ENCODE measurements around the gene COP1. TPM values are rescaled to one million over a fixed set of nuclear protein-coding genes. Genes with fewer than 3 reads are reported as not detected.

The COP1 gene
- total and polyA plus RNA-seq, 2 of the 4 experiments (the other 2 are of a cell fraction) = 17.8 to 35.0 TPM

DNA sequence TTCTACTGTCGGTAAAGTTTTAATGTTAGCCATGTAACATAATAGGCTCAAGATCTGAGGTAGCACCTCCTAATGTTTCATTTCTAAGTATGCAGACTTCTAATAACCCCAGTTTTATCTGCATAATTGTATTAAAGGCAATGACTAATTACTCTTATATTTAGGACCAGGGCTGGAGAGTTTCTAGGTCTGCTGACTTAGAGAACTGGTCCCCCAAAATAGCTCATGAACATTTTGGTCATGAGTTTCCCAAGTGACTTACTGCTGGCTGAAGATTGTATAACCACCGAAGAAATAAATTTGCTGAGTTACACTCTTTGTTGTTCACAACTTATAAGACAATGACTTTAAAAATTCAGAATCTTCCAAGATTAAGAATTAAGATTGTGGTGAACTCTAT is 265.9 kb downstream of the COP1 start:
- no peak overlapping the region for H3K23ac ChIP-seq (ENCODE audit: low read depth, low read length)
- H4K91ac ChIP-seq (ENCODE audit: insufficient read depth, low read depth, low read length) = no peak overlapping the region
- no peak overlapping the region for H3K56ac ChIP-seq (ENCODE audit: extremely low read depth, insufficient read depth, low read length)
- intact Hi-C loops (cut with micrococcal nuclease) = no loop called here
- no peaks in the 10 kb centered on the region for H3K27me3 ChIP-seq (ENCODE audit: control insufficient read depth, insufficient read depth, low read length)
- H3K18ac ChIP-seq (ENCODE audit: low read depth, low read length) = no peak overlapping the region
- peaks cover 11% of the 10 kb centered on the region; the same call in 1 of the 2 replicates for H3K36me3 ChIP-seq (ENCODE audit: control insufficient read depth, insufficient read depth, low read length)
- dilution Hi-C loops (cut with HindIII; ENCODE audit: low sequenced_read_pairs, unreplicated experiment) = no loop called here
- H2BK120ac ChIP-seq (ENCODE audit: low read depth, low read length) = no peak overlapping the region
- POLR2A ChIA-PET (ENCODE audit: unreplicated experiment) = no interaction called here
- H2BK20ac ChIP-seq (ENCODE audit: low read depth, low read length) = no peak overlapping the region
- no peak overlapping the region for H2AFZ ChIP-seq (replicated peaks; ENCODE audit: low read length, poor library complexity)
- no CpG with 5 or more reads among the region's 2 CpGs for WGBS, 2 experiments (ENCODE audit: extremely low coverage in 2 of 2, insufficient read length in 1 of 2)
- no peak overlapping the region for H2AK5ac ChIP-seq (ENCODE audit: low read depth, low read length)
- H3K14ac ChIP-seq (replicated peaks; ENCODE audit: low read depth, low read length) = no peak overlapping the region
- no peak for DNase-seq
- CTCF ChIA-PET = no interaction called here
- no peak overlapping the region for H3K4me2 ChIP-seq (ENCODE audit: low read depth, low read length)
- H4K20me1 ChIP-seq (ENCODE audit: insufficient read depth, low read length) = no peaks in the 10 kb centered on the region
- H2AK9ac ChIP-seq (replicated peaks; ENCODE audit: low read depth, low read length, poor library complexity) = no peak overlapping the region
- ATAC-seq (ENCODE audit: low read depth) = no peak
- no TSS peak for BruUV-seq (replicated peaks)
- peaks cover 1% of the 10 kb centered on the region; the same call in 1 of the 2 replicates for H3K4me1 ChIP-seq (ENCODE audit: control insufficient read depth, insufficient read depth, low read length)
- H4K8ac ChIP-seq (ENCODE audit: low read depth in 2 of 2, low read length in 2 of 2) = no peak overlapping the region
- H3K9me3 ChIP-seq (ENCODE audit: control insufficient read depth, insufficient read depth, low read length) = no peaks in the 10 kb centered on the region
- no peak overlapping the region for H2BK15ac ChIP-seq (ENCODE audit: low read depth, low read length)
- H3K4ac ChIP-seq (ENCODE audit: low read depth, low read length) = no peak overlapping the region
- in situ Hi-C loops (cut with MboI; ENCODE audit: low sequenced_read_pairs) = no loop called here
- no peak overlapping the region for H3K9ac ChIP-seq (ENCODE audit: low read depth, low read length)
- no peak overlapping the region for H2BK5ac ChIP-seq (ENCODE audit: low read depth, low read length, poor library complexity, severe bottlenecking)
- no peak overlapping the region for H3K4me3 ChIP-seq (ENCODE audit: insufficient read depth, low read depth, low read length)
- no peaks in the 10 kb centered on the region for H3K9me1 ChIP-seq (ENCODE audit: insufficient read depth, low read length)
- no peaks in the 10 kb centered on the region for H3K79me1 ChIP-seq (ENCODE audit: low read depth in 1 of 2, low read length in 2 of 2)
- H3K27ac ChIP-seq (ENCODE audit: insufficient read depth, low read length) = no peak overlapping the region
- TF ChIP-seq CHD1 (IDR thresholded peaks at IDR 0.05; ENCODE audit: low read depth, low read length) (no peak), MAFK (IDR thresholded peaks at IDR 0.05; ENCODE audit: low read depth, low read length) (no peak), RCOR1 (IDR thresholded peaks at IDR 0.05; ENCODE audit: insufficient replicate concordance, low read length) (no peak), BHLHE40 (IDR thresholded peaks at IDR 0.05; ENCODE audit: low read depth, low read length) (no peak), POLR2A (IDR thresholded peaks at IDR 0.05; ENCODE audit: low read depth, low read length) (no peak), MAZ (IDR thresholded peaks at IDR 0.05; ENCODE audit: borderline replicate concordance, low read depth, low read length) (no peak), USF2 (IDR thresholded peaks at IDR 0.05; ENCODE audit: low read depth, low read length) (no peak), FOS (IDR thresholded peaks at IDR 0.05; ENCODE audit: low read depth, low read length) (no peak), NFE2L2 (IDR thresholded peaks at IDR 0.05; ENCODE audit: low read depth, low read length) (no peak), RAD21 (IDR thresholded peaks at IDR 0.05; ENCODE audit: low read length) (no peak), RFX5 (IDR thresholded peaks at IDR 0.05; ENCODE audit: low read depth, low read length) (no peak), CEBPB (IDR thresholded peaks at IDR 0.05; ENCODE audit: low read depth, low read length) (no peak), SMC3 (IDR thresholded peaks at IDR 0.05; ENCODE audit: low read depth, low read length) (no peak), ELK1 (IDR thresholded peaks at IDR 0.05; ENCODE audit: borderline replicate concordance, low read depth, low read length) (no peak), MXI1 (IDR thresholded peaks at IDR 0.05; ENCODE audit: borderline replicate concordance, low read depth, low read length) (no peak)
- TF ChIP-seq, protein P1, sequence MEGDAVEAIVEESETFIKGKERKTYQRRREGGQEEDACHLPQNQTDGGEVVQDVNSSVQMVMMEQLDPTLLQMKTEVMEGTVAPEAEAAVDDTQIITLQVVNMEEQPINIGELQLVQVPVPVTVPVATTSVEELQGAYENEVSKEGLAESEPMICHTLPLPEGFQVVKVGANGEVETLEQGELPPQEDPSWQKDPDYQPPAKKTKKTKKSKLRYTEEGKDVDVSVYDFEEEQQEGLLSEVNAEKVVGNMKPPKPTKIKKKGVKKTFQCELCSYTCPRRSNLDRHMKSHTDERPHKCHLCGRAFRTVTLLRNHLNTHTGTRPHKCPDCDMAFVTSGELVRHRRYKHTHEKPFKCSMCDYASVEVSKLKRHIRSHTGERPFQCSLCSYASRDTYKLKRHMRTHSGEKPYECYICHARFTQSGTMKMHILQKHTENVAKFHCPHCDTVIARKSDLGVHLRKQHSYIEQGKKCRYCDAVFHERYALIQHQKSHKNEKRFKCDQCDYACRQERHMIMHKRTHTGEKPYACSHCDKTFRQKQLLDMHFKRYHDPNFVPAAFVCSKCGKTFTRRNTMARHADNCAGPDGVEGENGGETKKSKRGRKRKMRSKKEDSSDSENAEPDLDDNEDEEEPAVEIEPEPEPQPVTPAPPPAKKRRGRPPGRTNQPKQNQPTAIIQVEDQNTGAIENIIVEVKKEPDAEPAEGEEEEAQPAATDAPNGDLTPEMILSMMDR (conservative IDR thresholded peaks at IDR 0.05; ENCODE audit: low read depth, low read length) = no peak
- H4K5ac ChIP-seq (ENCODE audit: low read depth, low read length) = no peak overlapping the region

All from IMR-90 (cell line).